Heart right ventricle (tissue), 16 donors: Measurements from ENCODE around the gene NR5A1. TPM values are rescaled to one million over a fixed set of nuclear protein-coding genes. Genes with fewer than 3 reads are reported as not detected.
A peak's percentile ranks its signal among the peaks of the same experiment; 100 is the strongest.

ENCODE experiments used
- ATAC-seq, 8 donors: fragments of 200-7000 bp; cut with Tn5 transposase; one replicate each; pipeline ENCODE4 v1.9.1; 2020; ENCODE audit warnings: mild to moderate bottlenecking in 8 of 8, moderate library complexity in 8 of 8, moderate number of reproducible peaks in 1 of 8
- DNase-seq, 2 donors: peaks; one replicate each; pipeline ENCODE4 v3.0.0-alpha.2; 2020
- H3K27ac ChIP-seq, 10 donors: fragments of 200-600 bp; sonication (generic) in 2 of 10; one replicate each; pipeline versions ENCODE4 v1.5.0 to v1.8.0; 2020 to 2022; ENCODE audit warnings: mild to moderate bottlenecking in 3 of 10
- H3K27me3 ChIP-seq, 7 donors: fragments of 200-600 bp; one replicate each; pipeline ENCODE4 v1.8.0; 2021 to 2022; ENCODE audit warnings: mild to moderate bottlenecking in 2 of 7
- H3K36me3 ChIP-seq, 9 donors: fragments of 200-600 bp; sonication (generic) in 1 of 9; one replicate each; pipeline versions ENCODE4 v1.5.0 to v1.8.0; 2020 to 2022; ENCODE audit warnings: mild to moderate bottlenecking in 2 of 9
- H3K4me1 ChIP-seq, 9 donors: fragments of 200-600 bp; sonication (generic) in 1 of 9; one replicate each; pipeline versions ENCODE4 v1.5.0 to v1.8.0; 2020 to 2022; ENCODE audit warnings: mild to moderate bottlenecking in 4 of 9
- H3K4me3 ChIP-seq, 10 donors: fragments of 200-600 bp; sonication (generic) in 2 of 10; one replicate each; pipeline versions ENCODE4 v1.5.0 to v1.8.0; 2020 to 2022; ENCODE audit warnings: mild to moderate bottlenecking in 7 of 10, moderate library complexity in 2 of 10
- H3K9me3 ChIP-seq, 11 donors: fragments of 200-600 bp in 10 of 11; sonication (generic) in 2 of 11; one replicate each; pipeline versions ENCODE4 v1.5.0 to v1.8.0; 2013 to 2022; ENCODE audit warnings: mild to moderate bottlenecking in 2 of 11, control low read depth in 1 of 11, moderate library complexity in 1 of 11
- CTCF ChIP-seq, 9 donors: fragments of 200-600 bp; sonication (generic) in 2 of 9; IDR thresholded peaks; one replicate each; pipeline versions ENCODE4 v1.5.0 to v1.8.0; 2021 to 2022; ENCODE audit warnings: antibody characterized with exemption in 9 of 9, mild to moderate bottlenecking in 5 of 9, moderate library complexity in 1 of 9
- WGBS, 2 donors: extraction: QIAGEN DNeasy Blood & Tissue Kit; methylation state at CpG; one replicate each; pipeline ENCODE4 v1.1.7; 2013; ENCODE audit warnings: inconsistent platforms in 1 of 2; 5-methylcytosine and 5-hydroxymethylcytosine counted together
- intact Hi-C, 10 donors: fragments of 100-400 bp; cut with DNase I; formaldehyde crosslinking; loops; one replicate each; pipeline versions ENCODE4 v1.11.1 to v1.14.2; 2022
- polyA plus RNA-seq, 2 donors: library from polyadenylated mRNA; stranded (reverse); fragments of 200-250 nt; gene quantifications; one replicate each; pipeline ENCODE4 v1.2.3, GENCODE V29; 2013
- total RNA-seq, 10 donors: library from RNA; stranded (reverse); fragmentation: NEBNext Ultra II Directional in 3 of 10; extraction: Animal tissue kit (Norgen Biotek cat#: 25700) in 3 of 10; gene quantifications; one replicate each; pipeline versions ENCODE4 v1.2.1 to v1.2.4, GENCODE V29; 2021 to 2023
- donor health status: Arrhythmogenic right ventricular cardiomyopathy.
- donor health status: ischemic (EF 13 %, LVEDD 7.1; RV severe dilation, severe dysfunction).
- donor health status: healthy with polysubstance abuse.
- donor health status: DM: no; HTN: yes; CAD: no.
- donor health status: DM: no; HTN: no; CAD: no.
- donor health status: ischemic (EF 25% LVEDD 6.9; RV normal size, moderate dysfunction).
- donor health status: ischemic (EF 25% LVEDD 5.7; RV mildly dilated, moderate dysfunction).
- donor health status: healthy.
- donor health status: DM: yes; HTN: yes; CAD: no.
- donor health status: Ischemic cardiomyopathy.
- donor health status: ischemic (EF 35%, LVEDD 5.7; RV mildly dilated, moderate dysfunction).
- donor health status: nonischemic (EF 11% LVEDD 7.7; RV severe dilation, severe dysfunction).
- donor health status: DM: yes; HTN: yes; CAD: no.
- donor health status: PGD.
- donor health status: ischemic (EF 29% LVEDD 5.4; RV normal size, mild dysfunction).
- donor health status: nonischemic (EF 23%, LVEDD 6.1; RV moderate dilation, normal function).

NR5A1 gene
- total and polyA plus RNA-seq, 12 donors, result 0.01 to 0.15 TPM; not detected in 10

GRCh38 chr9:124454296-124454695 lies 52.9 kb downstream of the NR5A1 start:
- H3K27ac ChIP-seq, result no peak overlapping the region
- H3K27me3 ChIP-seq, result peaks cover 17 to 60% (median 54%) of the 10 kb centered on the region in 7 donors
- peaks cover 0 to 13% (median 8%) of the 10 kb centered on the region in 9 donors for H3K4me1 ChIP-seq
- no peaks in the 10 kb centered on the region for H3K9me3 ChIP-seq
- no peaks in the 10 kb centered on the region for H3K36me3 ChIP-seq
- no peak for DNase-seq
- 76 to 85% methylated on average over 9 of the region's 9 CpGs for WGBS, 2 donors
- ATAC-seq, result no peak
- intact Hi-C loops, result no loop called here
- TF ChIP-seq CTCF (IDR thresholded peaks at IDR 0.05), result no peak
- H3K4me3 ChIP-seq, result no peak overlapping the region

- peaks cover 0 to 13% (median 8%) of the 10 kb centered on the region in 9 donors for H3K4me1 ChIP-seq
- H3K36me3 ChIP-seq, result no peaks in the 10 kb centered on the region
- no peak overlapping the region for H3K27ac ChIP-seq
- ATAC-seq (no peak), DNase-seq (no peak)
- intact Hi-C loops, result no loop called here
- 29% methylated on average over 35 of the region's 35 CpGs for WGBS, 2 donors
- TF ChIP-seq CTCF (IDR thresholded peaks at IDR 0.05), result no peak
- H3K27me3 ChIP-seq, result peaks cover 17 to 62% (median 56%) of the 10 kb centered on the region in 7 donors
- H3K4me3 ChIP-seq, result peak overlapping the region in 3 of 10 donors; percentile 3 to 24 (median 5)
- no peaks in the 10 kb centered on the region for H3K9me3 ChIP-seq
Observed at GRCh38 chr9:124453586-124454191, 53.5 kb downstream of the NR5A1 start.

GRCh38 chr9:124452841-124453585 lies 54.2 kb downstream of the NR5A1 start:
- intact Hi-C loops, result no loop called here
- Histone ChIP-seq H3K4me3 (peak overlapping the region in 3 of 10 donors; percentile 3 to 24 (median 5)), H3K4me1 (peaks cover 0 to 18% (median 11%) of the 10 kb centered on the region in 9 donors), H3K27me3 (peaks cover 17 to 62% (median 56%) of the 10 kb centered on the region in 7 donors), H3K36me3 (no peaks in the 10 kb centered on the region), H3K27ac (no peak overlapping the region), H3K9me3 (no peaks in the 10 kb centered on the region)
- no peak for TF ChIP-seq CTCF (IDR thresholded peaks at IDR 0.05)
- ATAC-seq (no peak), DNase-seq (no peak)
- 26 to 27% methylated on average over 69 to 85 of the region's 85 CpGs for WGBS, 2 donors

- 79 to 81% methylated on average over 19 of the region's 19 CpGs for WGBS, 2 donors
- intact Hi-C loops, result no loop called here
- no peak for TF ChIP-seq CTCF (IDR thresholded peaks at IDR 0.05)
- no peak overlapping the region for H3K27ac ChIP-seq
- H3K27me3 ChIP-seq, result peaks cover 17 to 62% (median 56%) of the 10 kb centered on the region in 7 donors
- peaks cover 0 to 24% (median 12%) of the 10 kb centered on the region in 9 donors for H3K4me1 ChIP-seq
- no peaks in the 10 kb centered on the region for H3K9me3 ChIP-seq
- H3K4me3 ChIP-seq, result no peak overlapping the region
- ATAC-seq, result no peak
- no peak for DNase-seq
- no peaks in the 10 kb centered on the region for H3K36me3 ChIP-seq
Observed at GRCh38 chr9:124452326-124452725, 54.9 kb downstream of the NR5A1 start.
